Gastrocnemius medialis (tissue), 4 donors: ENCODE data around the gene CSF2RB. TPM values are rescaled to one million over a fixed set of nuclear protein-coding genes. Genes with fewer than 3 reads are reported as not detected.

Experiments
- ATAC-seq, 2 donors: fragments of 150-250 bp; one replicate each; pipeline ENCODE4 v1.9.1; 2016
- DNase-seq, 2 donors: peaks; one replicate each; pipeline ENCODE4 v3.0.0-alpha.2; 2019
- H3K27ac ChIP-seq, 4 donors: fragments of 200-600 bp; sonication (generic); 1 replicate in 1 of 4; 2 replicates in 3 of 4; pipeline ENCODE4 v1.5.1; 2016 to 2018; ENCODE audit warnings: mild to moderate bottlenecking in 2 of 4, moderate library complexity in 1 of 4
- H3K27me3 ChIP-seq, 3 donors: fragments of 200-600 bp; sonication (generic) in 2 of 3; 1 replicate in 1 of 3; 2 replicates in 2 of 3; pipeline versions ENCODE4 v1.5.1 to v1.6.0; 2016 to 2019; ENCODE audit warnings: mild to moderate bottlenecking in 1 of 3, moderate library complexity in 1 of 3
- H3K36me3 ChIP-seq, 2 donors: fragments of 200-600 bp; sonication (generic) in 1 of 2; one replicate each; pipeline ENCODE4 v1.5.1; 2017 to 2018
- H3K4me1 ChIP-seq, 2 donors: fragments of 200-600 bp; sonication (generic) in 1 of 2; one replicate each; pipeline ENCODE4 v1.5.1; 2016 to 2017; ENCODE audit warnings: mild to moderate bottlenecking in 2 of 2
- H3K4me3 ChIP-seq, 4 donors: fragments of 200-600 bp; sonication (generic) in 3 of 4; 1 replicate in 1 of 4; 2 replicates in 3 of 4; pipeline ENCODE4 v1.5.1; 2016 to 2019; ENCODE audit warnings: mild to moderate bottlenecking in 2 of 4
- H3K9me3 ChIP-seq, 3 donors: fragments of 200-600 bp; sonication (generic) in 2 of 3; 1 replicate in 1 of 3; 2 replicates in 2 of 3; pipeline ENCODE4 v1.5.1; 2016 to 2019
- CTCF ChIP-seq, 5 experiments: fragments of 450-650 bp in 3 of 5; fragments of 200-600 bp in 2 of 5; sonication (generic) in 2 of 5; IDR thresholded peaks in 4 of 5; conservative IDR thresholded peaks in 1 of 5; 1 replicate in 4 of 5; 2 replicates in 1 of 5; pipeline ENCODE4 v1.5.1; 2016 to 2019; ENCODE audit warnings: antibody characterized with exemption in 5 of 5, mild to moderate bottlenecking in 3 of 5, moderate library complexity in 3 of 5
- POLR2A ChIP-seq, 2 donors: fragments of 450-650 bp; IDR thresholded peaks; one replicate each; pipeline ENCODE4 v1.6.1; 2017; ENCODE audit warnings: antibody characterized with exemption in 2 of 2, mild to moderate bottlenecking in 2 of 2, moderate library complexity in 2 of 2
- in situ Hi-C, 4 donors: fragments of 200-750 bp; cut with MboI; loops; one replicate each; pipeline versions ENCODE4 v1.15.0 to v1.8.0; 2017; ENCODE audit warnings: low sequenced_read_pairs in 4 of 4
- intact Hi-C: fragments of 100-400 bp; cut with DNase I; formaldehyde crosslinking; loops from one replicate; pipeline ENCODE4 v1.15.1; 2023; ENCODE audit warnings: low total_unique reads
- total RNA-seq, 4 donors: library from RNA; depleted of rRNA; stranded (reverse); fragments of >200 nt; gene quantifications; one replicate each; pipeline versions ENCODE4 v1.1.0 to v1.2.3, GENCODE V29; 2016

CSF2RB gene
- total RNA-seq, 4 donors from 2014 or later = 1.2 to 2.0 (median 1.6) TPM

GRCh38 chr22:36879775-36880174 is 33.7 kb upstream of the CSF2RB start:
- no peak for DNase-seq
- intact Hi-C loops = no loop called here
- ATAC-seq = no peak
- H3K27ac ChIP-seq = no peak overlapping the region
- no peak overlapping the region for H3K4me3 ChIP-seq
- peaks cover 14 to 20% (median 16%) of the 10 kb centered on the region in 3 donors for H3K27me3 ChIP-seq
- no peaks in the 10 kb centered on the region for H3K36me3 ChIP-seq
- H3K4me1 ChIP-seq = no peaks in the 10 kb centered on the region
- in situ Hi-C loops = no loop called here
- H3K9me3 ChIP-seq = peaks cover 0 to 4% (median 0%) of the 10 kb centered on the region in 3 donors
- TF ChIP-seq POLR2A (IDR thresholded peaks at IDR 0.05) = no peak
- TF ChIP-seq CTCF (IDR thresholded peaks at IDR 0.05 in 4 of 5, conservative IDR thresholded peaks at IDR 0.05 in 1 of 5) = no peak

- Histone ChIP-seq H3K9me3 (peaks cover 0 to 4% (median 0%) of the 10 kb centered on the region in 3 donors), H3K4me3 (no peak overlapping the region), H3K27me3 (peaks cover 14 to 25% (median 20%) of the 10 kb centered on the region in 3 donors), H3K36me3 (no peaks in the 10 kb centered on the region), H3K27ac (no peak overlapping the region), H3K4me1 (no peaks in the 10 kb centered on the region)
- TF ChIP-seq POLR2A (IDR thresholded peaks at IDR 0.05) = no peak
- TF ChIP-seq CTCF (IDR thresholded peaks at IDR 0.05 in 4 of 5, conservative IDR thresholded peaks at IDR 0.05 in 1 of 5) = no peak
- intact Hi-C loops = no loop called here
- ATAC-seq (no peak), DNase-seq (no peak)
- in situ Hi-C loops = no loop called here
These were observed 31.8 kb upstream of the CSF2RB start for GRCh38 chr22:36881504-36882245.

GRCh38 chr22:36884349-36885158 is 28.9 kb upstream of the CSF2RB start:
- intact Hi-C loops (no loop called here), in situ Hi-C loops (no loop called here)
- no peak overlapping the region for H3K27ac ChIP-seq
- no peak overlapping the region for H3K4me3 ChIP-seq
- H3K9me3 ChIP-seq = peaks cover 0 to 4% (median 0%) of the 10 kb centered on the region in 3 donors
- no peak for TF ChIP-seq POLR2A (IDR thresholded peaks at IDR 0.05)
- TF ChIP-seq CTCF (IDR thresholded peaks at IDR 0.05 in 4 of 5, conservative IDR thresholded peaks at IDR 0.05 in 1 of 5) = no peak
- H3K4me1 ChIP-seq = no peaks in the 10 kb centered on the region
- H3K27me3 ChIP-seq = peaks cover 0 to 14% (median 13%) of the 10 kb centered on the region in 3 donors
- no peak for DNase-seq
- no peaks in the 10 kb centered on the region for H3K36me3 ChIP-seq
- ATAC-seq = no peak

- no peaks in the 10 kb centered on the region for H3K36me3 ChIP-seq
- ATAC-seq (no peak), DNase-seq (no peak)
- peaks cover 0 to 4% (median 0%) of the 10 kb centered on the region in 3 donors for H3K9me3 ChIP-seq
- in situ Hi-C loops (no loop called here), intact Hi-C loops (no loop called here)
- no peaks in the 10 kb centered on the region for H3K4me1 ChIP-seq
- H3K4me3 ChIP-seq = no peak overlapping the region
- H3K27me3 ChIP-seq = peaks cover 0 to 14% (median 13%) of the 10 kb centered on the region in 3 donors
- TF ChIP-seq POLR2A (IDR thresholded peaks at IDR 0.05) (no peak), CTCF (IDR thresholded peaks at IDR 0.05 in 4 of 5, conservative IDR thresholded peaks at IDR 0.05 in 1 of 5) (no peak)
- H3K27ac ChIP-seq = no peak overlapping the region
These were observed 28.0 kb upstream of the CSF2RB start for GRCh38 chr22:36885474-36885873.
